Midbrain (tissue), 1 donor: ENCODE measurements around the gene HDAC4.

ENCODE experiments used
- DNase-seq: peaks from one replicate; lab custom pipeline; 2025; lab: John Stamatoyannopoulos, UW

HDAC4 gene

GRCh38 chr2:239235311-239235710 is 165.5 kb downstream of the HDAC4 start:
- DNase-seq, result no peak

DNA sequence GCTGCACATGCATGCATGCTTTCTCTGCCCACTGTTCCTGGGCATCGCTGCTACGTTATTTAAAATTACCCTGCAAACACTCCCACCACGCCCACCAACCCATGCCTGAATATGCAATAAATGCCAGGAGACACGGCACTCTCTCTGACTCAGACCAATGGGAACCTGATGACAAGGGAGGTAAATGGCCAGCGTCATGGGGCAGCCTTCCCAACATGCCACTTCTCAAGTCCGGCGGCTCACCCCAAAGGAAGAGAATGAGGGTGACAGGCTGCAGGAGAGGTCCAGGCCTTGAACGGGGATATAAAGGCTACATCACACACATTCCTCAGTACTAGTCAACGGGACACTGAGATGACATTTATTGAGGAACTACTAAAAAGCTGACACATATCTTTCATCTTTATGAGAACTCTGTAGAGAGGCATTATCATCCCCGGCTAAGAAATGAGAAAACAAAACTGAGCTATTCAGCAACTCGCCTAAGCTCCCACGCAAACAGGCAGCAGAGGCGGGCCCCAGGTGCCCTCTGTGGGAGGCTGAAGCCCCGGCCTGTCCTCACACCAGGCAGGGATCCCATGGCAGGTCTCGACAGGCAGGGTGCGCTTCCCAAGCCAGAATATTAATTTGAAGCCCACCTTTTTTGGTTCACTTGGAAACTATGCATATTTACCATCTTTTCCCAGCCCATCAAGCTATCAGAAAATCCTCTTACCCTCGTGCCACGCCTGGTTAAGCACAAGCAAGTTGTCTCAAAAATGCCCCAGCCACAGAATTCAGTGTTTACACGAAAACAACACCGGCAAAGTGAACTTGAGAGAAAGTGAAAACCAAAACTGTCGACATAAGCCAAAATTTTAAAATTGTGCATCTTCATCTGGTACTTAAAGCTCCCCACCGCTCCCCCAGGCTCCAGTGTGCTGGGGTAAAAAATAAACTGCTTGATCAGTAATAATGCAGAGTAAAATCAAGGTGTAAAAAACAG is 166.3 kb downstream of the HDAC4 start:
- DNase-seq, result no peak

DNA sequence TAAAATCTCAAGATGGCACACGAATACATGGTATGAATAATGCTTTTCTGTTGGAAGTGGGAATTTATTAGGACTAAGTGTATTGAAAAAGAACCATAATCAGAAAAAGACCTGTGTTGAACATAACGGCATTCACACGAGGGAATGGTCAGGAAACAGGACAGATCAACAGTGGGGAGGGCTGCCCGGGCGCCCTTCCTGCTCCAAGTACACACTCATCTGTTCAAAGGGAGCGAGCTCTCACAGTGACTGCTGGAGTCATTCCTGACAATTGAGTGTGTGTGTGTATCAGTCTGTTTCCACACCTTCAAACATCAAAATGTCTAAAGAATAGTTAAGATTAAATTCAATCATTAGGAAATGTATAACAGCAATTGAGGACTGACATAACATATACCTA is 167.2 kb downstream of the HDAC4 start:
- no peak for DNase-seq

DNA sequence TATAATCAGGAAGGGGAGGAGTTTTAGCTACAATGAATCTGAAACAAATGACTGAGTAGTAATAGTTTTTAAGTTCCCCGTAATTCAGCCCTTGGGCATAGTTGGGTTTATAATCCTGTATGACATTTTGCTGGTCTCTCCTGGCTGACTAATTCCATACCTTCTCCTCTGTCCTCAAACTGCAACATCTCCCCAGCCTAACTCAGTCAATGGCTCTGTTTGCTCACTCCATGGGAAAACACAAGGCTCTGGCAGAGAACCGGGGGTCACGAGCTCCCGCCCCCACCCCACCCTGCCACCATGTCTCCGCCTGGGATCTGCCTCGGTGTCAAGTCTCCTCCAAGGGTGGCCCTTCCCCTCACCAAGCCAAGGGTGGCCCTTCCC is 168.6 kb downstream of the HDAC4 start:
- no peak for DNase-seq

DNA sequence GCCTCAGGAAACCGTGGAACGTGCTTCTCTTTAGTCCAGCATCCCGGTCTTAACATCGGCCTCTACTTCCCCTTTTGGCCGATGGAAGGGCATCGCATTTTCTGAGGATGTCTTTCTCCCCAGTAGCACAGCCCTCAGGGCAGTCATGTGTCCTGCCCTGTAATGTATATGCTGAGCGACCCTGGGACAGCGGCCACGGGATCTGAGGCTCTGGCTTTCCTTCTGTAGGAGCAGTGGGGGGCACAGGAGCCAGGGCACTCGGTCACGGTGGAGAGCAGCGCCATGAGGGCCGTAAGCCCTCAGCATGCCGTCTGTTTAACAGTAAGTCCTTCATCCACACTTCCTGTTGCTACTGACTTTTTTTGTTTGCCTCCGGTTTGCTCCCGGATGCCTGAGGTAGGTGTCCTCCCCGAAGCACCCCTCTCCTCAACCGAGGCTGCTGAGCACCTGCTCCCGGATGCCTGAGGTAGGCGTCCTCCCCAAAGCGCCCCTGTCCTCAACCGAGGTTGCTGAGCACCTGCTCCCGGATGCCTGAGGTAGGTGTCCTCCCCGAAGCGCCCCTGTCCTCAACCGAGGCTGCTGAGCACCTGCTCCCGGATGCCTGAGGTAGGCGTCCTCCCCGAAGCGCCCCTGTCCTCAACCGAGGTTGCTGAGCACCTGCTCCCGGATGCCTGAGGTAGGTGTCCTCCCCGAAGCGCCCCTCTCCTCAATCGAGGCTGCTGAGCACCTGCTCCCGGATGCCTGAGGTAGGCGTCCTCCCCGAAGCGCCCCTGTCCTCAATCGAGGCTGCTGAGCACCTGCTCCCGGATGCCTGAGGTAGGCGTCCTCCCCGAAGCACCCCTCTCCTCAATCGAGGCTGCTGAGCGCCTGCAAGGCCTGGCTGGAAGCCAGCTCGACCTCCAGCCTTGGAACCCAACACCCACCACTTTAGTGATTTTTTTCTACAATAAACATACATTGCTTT is 169.3 kb downstream of the HDAC4 start:
- DNase-seq, result no peak

DNA sequence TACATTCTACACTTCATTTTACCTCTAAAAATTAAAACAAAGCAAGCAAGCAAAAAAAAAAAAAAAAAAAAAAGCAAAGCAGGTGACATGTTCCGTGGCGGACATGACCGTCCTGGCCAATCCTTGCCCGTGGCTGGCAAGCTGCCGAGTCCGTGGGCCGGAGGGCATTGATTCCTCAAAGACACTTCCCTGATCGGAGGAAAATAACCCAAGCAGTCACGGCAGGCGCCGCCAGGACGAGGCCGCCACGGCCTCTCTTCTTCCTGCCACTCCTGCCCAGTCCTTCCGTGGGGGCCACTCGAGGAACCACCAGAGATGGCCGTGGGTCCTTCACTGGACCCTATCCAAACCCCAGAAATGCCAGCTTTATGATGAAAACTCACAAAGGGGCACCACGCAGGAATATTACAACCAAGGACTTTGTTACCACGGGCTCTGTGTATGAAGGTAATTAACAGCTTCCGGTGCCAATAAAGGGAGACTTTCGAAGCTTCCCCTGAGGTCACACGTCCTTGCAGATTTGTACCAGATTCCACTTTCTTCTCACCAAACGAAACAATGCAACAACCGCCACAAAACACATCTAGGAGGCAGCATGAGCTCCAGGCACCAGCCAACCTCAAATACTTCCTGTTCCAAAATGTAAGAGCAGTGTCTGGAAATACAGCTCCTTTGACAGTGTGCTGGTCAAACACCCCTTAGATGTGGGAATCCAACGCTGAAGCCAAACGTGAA is 170.3 kb downstream of the HDAC4 start:
- DNase-seq, result no peak

DNA sequence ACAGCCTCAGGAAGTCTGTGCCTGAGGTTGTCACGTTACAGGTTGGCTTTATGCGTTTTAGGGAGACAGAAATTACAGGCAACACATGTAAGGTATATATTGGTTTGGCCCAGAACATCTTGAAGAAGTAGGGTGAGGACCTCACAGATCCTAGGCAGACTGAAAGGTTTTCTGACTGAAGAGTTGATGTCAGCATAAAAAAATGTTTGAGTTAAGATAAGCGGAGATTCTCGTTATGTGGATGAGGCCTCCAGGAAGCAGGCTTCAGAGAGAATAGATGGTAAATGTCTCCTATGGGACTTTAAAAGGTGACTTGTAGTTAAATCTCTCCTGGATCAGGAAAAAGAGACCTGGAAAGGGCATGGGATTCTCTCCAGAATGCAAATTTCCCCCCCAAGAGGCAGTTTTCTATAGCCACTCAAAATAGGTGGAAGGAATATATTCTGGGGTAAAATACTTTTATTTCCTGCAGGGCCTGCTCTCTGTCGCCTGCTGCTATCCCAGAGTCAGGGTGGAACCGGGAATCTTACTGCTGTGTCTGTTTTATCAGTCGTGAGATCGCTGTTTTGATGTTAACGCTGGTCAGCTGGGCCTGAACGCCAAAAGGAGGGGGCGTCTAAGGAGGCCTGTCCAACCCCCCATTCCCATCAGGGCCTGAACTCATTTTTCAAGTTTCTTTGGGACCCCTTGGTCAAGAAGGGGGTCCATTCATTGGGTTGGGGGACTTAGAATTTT is 171.1 kb downstream of the HDAC4 start:
- DNase-seq, result no peak

DNA sequence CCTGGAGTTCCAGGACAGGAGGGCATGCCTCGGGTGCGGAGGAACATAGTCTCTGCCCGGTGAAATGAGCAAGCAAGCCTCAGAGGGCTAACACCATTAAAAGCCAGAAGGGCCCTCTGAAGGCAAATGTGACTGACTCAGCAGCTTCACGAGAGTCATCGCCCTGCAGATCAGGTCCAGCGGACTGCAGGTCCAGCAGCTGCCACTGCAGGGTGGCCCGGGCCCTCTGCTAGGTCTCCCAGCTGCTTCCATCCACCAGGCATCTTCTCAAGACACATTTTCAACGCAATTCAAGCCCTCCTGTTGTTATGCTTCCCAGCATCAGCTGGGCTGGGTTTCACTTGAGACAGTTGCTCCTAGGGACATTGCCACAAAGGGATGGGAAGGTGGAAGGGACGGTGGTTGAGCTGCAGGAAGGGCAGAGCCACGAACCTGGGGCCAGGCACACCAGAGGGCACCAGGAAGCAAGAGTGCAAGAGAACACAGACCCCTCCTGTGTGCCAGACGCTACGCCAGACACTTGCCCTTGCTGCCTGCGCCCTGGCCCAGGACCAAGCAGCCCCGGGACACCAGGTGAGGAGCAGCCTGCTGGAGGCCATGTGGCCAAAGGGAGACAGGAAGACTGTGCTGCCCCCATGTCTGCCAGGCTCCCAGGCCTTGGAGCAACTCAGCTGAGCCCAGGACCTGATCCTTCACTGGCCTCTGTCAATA is 173.0 kb downstream of the HDAC4 start:
- DNase-seq, result no peak

- peak; percentile 42 for DNase-seq
Observed at GRCh38 chr2:239226677-239227581, 173.9 kb downstream of the HDAC4 start.

- DNase-seq, result no peak
Observed at GRCh38 chr2:239225871-239226561, 174.8 kb downstream of the HDAC4 start.

DNA sequence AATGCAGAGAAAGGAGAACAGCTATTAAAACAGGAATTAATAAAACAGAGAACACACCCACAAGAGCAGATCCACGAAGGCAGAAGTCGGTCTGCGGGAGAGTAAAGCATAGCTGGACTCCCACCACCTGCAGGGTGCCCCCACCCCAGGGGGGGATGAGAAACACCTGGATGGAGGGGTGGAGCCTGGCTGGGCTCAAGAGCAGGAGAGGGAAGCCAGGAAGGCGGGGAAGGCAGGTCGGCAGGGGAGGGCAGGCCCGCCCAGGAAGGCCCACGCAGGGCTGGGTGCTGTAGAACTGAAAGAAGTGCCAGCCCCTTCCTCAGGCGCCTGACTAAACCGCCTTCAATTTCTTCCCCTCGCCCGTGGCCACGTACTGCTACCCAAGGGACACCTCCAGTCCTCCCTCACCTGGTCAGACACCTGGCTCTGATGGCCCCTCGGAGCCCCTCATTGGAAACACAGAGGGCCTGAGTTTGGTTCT is 175.4 kb downstream of the HDAC4 start:
- DNase-seq, result no peak

DNA sequence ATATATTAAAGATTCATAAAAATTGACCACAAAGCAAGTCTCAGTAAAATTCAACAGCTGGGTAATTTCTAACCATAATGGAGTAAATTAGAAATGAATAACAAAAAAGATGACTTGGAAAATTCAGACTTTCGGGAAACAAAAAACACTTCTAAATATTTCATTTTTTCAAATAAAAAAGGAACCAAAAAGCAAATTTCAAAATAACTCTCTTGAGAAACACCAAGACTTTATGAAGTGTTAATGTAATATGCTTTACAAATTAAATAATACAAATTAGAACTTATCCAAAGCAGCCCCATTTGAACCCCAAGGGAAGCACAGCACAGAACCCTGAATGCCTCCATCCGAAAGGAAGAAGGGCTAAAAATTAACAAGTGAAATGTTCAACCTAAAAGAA is 175.9 kb downstream of the HDAC4 start:
- DNase-seq, result no peak

- DNase-seq, result no peak
Observed at GRCh38 chr2:239224199-239224570, 176.6 kb downstream of the HDAC4 start.

GRCh38 chr2:239223310-239224198 is 177.3 kb downstream of the HDAC4 start:
- DNase-seq, result peak; percentile 77

GRCh38 chr2:239222706-239223309 is 178.0 kb downstream of the HDAC4 start:
- DNase-seq, result no peak

- no peak for DNase-seq
Observed at GRCh38 chr2:239222312-239222660, 178.5 kb downstream of the HDAC4 start.

GRCh38 chr2:239220981-239221396 is 179.8 kb downstream of the HDAC4 start:
- DNase-seq, result no peak
